Esophagus muscularis mucosa (tissue), 4 donors: ENCODE measurements around the gene SLC39A11. TPM values are rescaled to one million over a fixed set of nuclear protein-coding genes. Genes with fewer than 3 reads are reported as not detected.

ENCODE experiments used
- DNase-seq: peaks from one replicate; pipeline ENCODE4 v3.0.0-alpha.2; 2017; ENCODE audit errors: extremely low spot score
- H3K27ac ChIP-seq, 4 donors: fragments of 200-600 bp; sonication (generic); replicated peaks in 1 of 4; 1 replicate in 3 of 4; 2 replicates in 1 of 4; pipeline ENCODE4 v1.5.1; 2016 to 2019; ENCODE audit warnings: mild to moderate bottlenecking in 1 of 4
- H3K27me3 ChIP-seq, 4 donors: fragments of 200-600 bp; sonication (generic); one replicate each; pipeline versions ENCODE4 v1.5.1 to v1.6.0; 2016 to 2019
- H3K36me3 ChIP-seq, 4 donors: fragments of 200-600 bp; sonication (generic); one replicate each; pipeline ENCODE4 v1.5.1; 2016 to 2019
- H3K4me1 ChIP-seq, 4 donors: fragments of 200-600 bp; sonication (generic); one replicate each; pipeline ENCODE4 v1.5.1; 2016 to 2019
- H3K4me3 ChIP-seq, 4 donors: fragments of 200-600 bp; sonication (generic); 1 replicate in 2 of 4; 2 replicates in 2 of 4; pipeline ENCODE4 v1.5.1; 2016 to 2019; ENCODE audit warnings: mild to moderate bottlenecking in 4 of 4, moderate library complexity in 1 of 4
- H3K9me3 ChIP-seq, 4 donors: fragments of 200-600 bp; sonication (generic); 1 replicate in 3 of 4; 2 replicates in 1 of 4; pipeline ENCODE4 v1.5.1; 2016 to 2019
- CTCF ChIP-seq, 3 experiments: fragments of 200-600 bp in 2 of 3; fragments of 450-650 bp in 1 of 3; sonication (generic) in 2 of 3; IDR thresholded peaks; one replicate each; pipeline ENCODE4 v1.5.1; 2017 to 2019; ENCODE audit warnings: antibody characterized with exemption in 3 of 3, mild to moderate bottlenecking in 2 of 3, moderate library complexity in 1 of 3
- EP300 ChIP-seq: sonication (generic); formaldehyde crosslinking; IDR thresholded peaks from one replicate; pipeline ENCODE4 v1.6.1; 2017; ENCODE audit warnings: antibody characterized with exemption
- POLR2A ChIP-seq: fragments of 450-650 bp; IDR thresholded peaks from one replicate; pipeline ENCODE4 v1.6.1; 2017; ENCODE audit warnings: antibody characterized with exemption, moderate library complexity, mild to moderate bottlenecking, low read depth
- POLR2AphosphoS5 ChIP-seq, 2 donors: sonication (generic); formaldehyde crosslinking; IDR thresholded peaks; one replicate each; pipeline ENCODE4 v1.6.1; 2017; ENCODE audit warnings: antibody characterized with exemption in 2 of 2
- WGBS: methylation state at CpG from one replicate; pipeline ENCODE4 v1.1.5; 2018; 5-methylcytosine and 5-hydroxymethylcytosine counted together
- intact Hi-C: fragments of 100-400 bp; cut with DNase I; formaldehyde crosslinking; loops from one replicate; pipeline ENCODE4 v1.15.1; 2023
- total RNA-seq, 4 donors: library from RNA; depleted of rRNA; stranded (reverse); fragments of >200 nt; gene quantifications; one replicate each; pipeline versions ENCODE4 v1.1.0 to v1.2.1, GENCODE V29; 2016

Gene SLC39A11
- total RNA-seq, 4 donors from 2014 or later, result 7.5 to 20.2 (median 18.4) TPM

GRCh38 chr17:72705905-72706395, 386.5 kb downstream of the SLC39A11 start:
- Histone ChIP-seq H3K27ac (no peak overlapping the region), H3K4me3 (no peak overlapping the region), H3K9me3 (peaks cover 0 to 14% (median 6%) of the 10 kb centered on the region in 4 donors), H3K4me1 (no peaks in the 10 kb centered on the region), H3K36me3 (no peaks in the 10 kb centered on the region), H3K27me3 (no peaks in the 10 kb centered on the region)
- TF ChIP-seq EP300 (no peak), CTCF (IDR thresholded peaks at IDR 0.05) (no peak), POLR2AphosphoS5 (IDR thresholded peaks at IDR 0.05) (no peak), POLR2A (no peak)
- no peak for DNase-seq
- intact Hi-C loops, result no loop called here
- 87% methylated on average over 5 of the region's 5 CpGs for WGBS

- Histone ChIP-seq H3K9me3 (peaks cover 0 to 4% (median 0%) of the 10 kb centered on the region in 4 donors), H3K27me3 (no peaks in the 10 kb centered on the region), H3K4me3 (no peak overlapping the region), H3K4me1 (no peaks in the 10 kb centered on the region), H3K27ac (no peak overlapping the region), H3K36me3 (no peaks in the 10 kb centered on the region)
- TF ChIP-seq EP300 (no peak), POLR2AphosphoS5 (IDR thresholded peaks at IDR 0.05) (no peak), CTCF (IDR thresholded peaks at IDR 0.05) (no peak), POLR2A (no peak)
- 74% methylated on average over 4 of the region's 4 CpGs for WGBS
- intact Hi-C loops, result no loop called here
- DNase-seq, result no peak
These were observed 389.5 kb downstream of the SLC39A11 start for GRCh38 chr17:72702998-72703397.

GRCh38 chr17:72702136-72702735, 390.3 kb downstream of the SLC39A11 start:
- TF ChIP-seq POLR2AphosphoS5 (IDR thresholded peaks at IDR 0.05) (no peak), POLR2A (no peak)
- DNase-seq, result no peak
- Histone ChIP-seq H3K36me3 (no peaks in the 10 kb centered on the region), H3K4me1 (no peaks in the 10 kb centered on the region), H3K27me3 (no peaks in the 10 kb centered on the region), H3K4me3 (no peak overlapping the region), H3K27ac (no peak overlapping the region), H3K9me3 (no peaks in the 10 kb centered on the region)
- 66% methylated on average over 6 of the region's 6 CpGs for WGBS
- intact Hi-C loops, result no loop called here

GRCh38 chr17:72700226-72700625, 392.3 kb downstream of the SLC39A11 start:
- no peaks in the 10 kb centered on the region for H3K4me1 ChIP-seq
- TF ChIP-seq POLR2AphosphoS5 (IDR thresholded peaks at IDR 0.05) (no peak), CTCF (IDR thresholded peaks at IDR 0.05) (no peak), POLR2A (no peak), EP300 (no peak)
- H3K27ac ChIP-seq, result no peak overlapping the region
- DNase-seq, result no peak
- intact Hi-C loops, result no loop called here
- no peaks in the 10 kb centered on the region for H3K27me3 ChIP-seq
- no peaks in the 10 kb centered on the region for H3K9me3 ChIP-seq
- no peaks in the 10 kb centered on the region for H3K36me3 ChIP-seq
- H3K4me3 ChIP-seq, result no peak overlapping the region
- 94% methylated on average over 3 of the region's 3 CpGs for WGBS

- no peak for DNase-seq
- Histone ChIP-seq H3K4me3 (no peak overlapping the region), H3K27me3 (no peaks in the 10 kb centered on the region), H3K4me1 (no peaks in the 10 kb centered on the region), H3K27ac (no peak overlapping the region), H3K36me3 (no peaks in the 10 kb centered on the region), H3K9me3 (no peaks in the 10 kb centered on the region)
- 80% methylated on average over 4 of the region's 4 CpGs for WGBS
- TF ChIP-seq EP300 (no peak), POLR2AphosphoS5 (IDR thresholded peaks at IDR 0.05) (no peak), CTCF (IDR thresholded peaks at IDR 0.05) (no peak), POLR2A (no peak)
- intact Hi-C loops, result no loop called here
These were observed 392.9 kb downstream of the SLC39A11 start for GRCh38 chr17:72699545-72699944.
